Caco-2 (cell line): ENCODE results near the gene CDK14. TPM values are rescaled to one million over a fixed set of nuclear protein-coding genes. Genes with fewer than 3 reads are reported as not detected.

Experiments
- BruUV-seq: library from RNA; stranded (reverse); fragments of 400-500 nt; replicated peaks from 2 replicates; lab custom pipeline; 2021; lab: Mats Ljungman, UMichigan
- CTCF ChIA-PET: fragments of 300-600 bp; sonication (Branson Sonifier 250); formaldehyde crosslinking; loops from one replicate; lab custom pipeline; 2022; ENCODE audit warnings: antibody characterized with exemption; lab: Charles Lee
- POLR2A ChIA-PET: fragments of 300-600 bp; sonication (Branson Sonifier 250); formaldehyde crosslinking; loops from one replicate; lab custom pipeline; 2022; ENCODE audit warnings: antibody characterized with exemption; lab: Charles Lee
- DNase-seq, 2 experiments: peaks; one replicate each; pipeline versions ENCODE4 v3.0.0 to v3.0.0-alpha.2; 2020 to 2022
- H3K27me3 ChIP-seq: replicated peaks from 2 replicates; pipeline ENCODE4 v1.6.0; 2011; ENCODE audit warnings: low read length; ENCODE audit not compliant: control insufficient read depth, insufficient read depth
- H3K36me3 ChIP-seq: 2 replicates; pipeline ENCODE4 v1.5.1; 2011; ENCODE audit warnings: low read length; ENCODE audit not compliant: control insufficient read depth, insufficient read depth
- H3K4me1 ChIP-seq: fragments of 250-450 bp; sonication (Bioruptor Pico); 2 replicates; pipeline ENCODE4 v1.5.1; 2020; ENCODE audit warnings: mild to moderate bottlenecking
- H3K4me3 ChIP-seq: 2 replicates; pipeline ENCODE4 v1.5.1; 2011; ENCODE audit warnings: low read depth, mild to moderate bottlenecking, control low read depth, low read length
- H3K9me3 ChIP-seq: fragments of 250-450 bp; sonication (Bioruptor Pico); 2 replicates; pipeline ENCODE4 v1.5.1; 2020; ENCODE audit warnings: mild to moderate bottlenecking, moderate library complexity
- H3K27ac Mint-ChIP-seq: one replicate; pipeline ENCODE4 v1.8.0; 2022; ENCODE audit warnings: mixed read lengths; ENCODE audit not compliant: unreplicated experiment
- H3K27me3 Mint-ChIP-seq: one replicate; pipeline ENCODE4 v1.8.0; 2022; ENCODE audit warnings: mixed read lengths; ENCODE audit not compliant: insufficient read depth, unreplicated experiment
- H3K36me3 Mint-ChIP-seq: one replicate; pipeline ENCODE4 v1.8.0; 2022; ENCODE audit warnings: mild to moderate bottlenecking, mixed read lengths; ENCODE audit not compliant: insufficient read depth, unreplicated experiment
- H3K4me1 Mint-ChIP-seq: one replicate; pipeline ENCODE4 v1.8.0; 2022; ENCODE audit warnings: low read depth, mixed read lengths; ENCODE audit not compliant: unreplicated experiment
- H3K4me3 Mint-ChIP-seq: one replicate; pipeline ENCODE4 v1.8.0; 2022; ENCODE audit warnings: mild to moderate bottlenecking, moderate library complexity, mixed read lengths; ENCODE audit not compliant: unreplicated experiment
- H3K9me3 Mint-ChIP-seq: one replicate; pipeline ENCODE4 v1.8.0; 2022; ENCODE audit warnings: mixed read lengths; ENCODE audit not compliant: unreplicated experiment
- CTCF ChIP-seq, 2 experiments: fragments of 200-600 bp in 1 of 2; IDR thresholded peaks; 1 replicate in 1 of 2; 2 replicates in 1 of 2; pipeline versions ENCODE4 v1.5.1 to v1.8.0; 2011 to 2022; ENCODE audit warnings: antibody characterized with exemption in 1 of 2, control low read depth in 1 of 2, inconsistent platforms in 1 of 2, low read depth in 1 of 2, low read length in 1 of 2, mild to moderate bottlenecking in 1 of 2, moderate library complexity in 1 of 2; ENCODE audit not compliant: insufficient read depth in 1 of 2, severe bottlenecking in 1 of 2, unreplicated experiment in 1 of 2
- intact Hi-C: fragments of 100-400 bp; cut with micrococcal nuclease; formaldehyde crosslinking; loops from one replicate; pipeline ENCODE4 v1.10.0; 2022; ENCODE audit not compliant: unreplicated experiment
- total RNA-seq: library from RNA; stranded (reverse); gene quantifications from 2 replicates; pipeline ENCODE4 v1.2.3, GENCODE V29; 2022

Gene CDK14
- total RNA-seq, 1 experiment from 2014 or later = 18.2 TPM

GRCh38 chr7:91151916-91152315 lies 555.8 kb downstream of the CDK14 start:
- POLR2A ChIA-PET = no interaction called here
- Mint-ChIP-seq H3K9me3 (no peaks in the 10 kb centered on the region), H3K27ac (no peak overlapping the region), H3K36me3 (no peaks in the 10 kb centered on the region), H3K27me3 (no peaks in the 10 kb centered on the region), H3K4me1 (no peaks in the 10 kb centered on the region), H3K4me3 (no peak overlapping the region)
- H3K4me1 ChIP-seq = no peaks in the 10 kb centered on the region
- no peak overlapping the region for H3K4me3 ChIP-seq
- intact Hi-C loops = no loop called here
- CTCF ChIA-PET = no interaction called here
- TF ChIP-seq CTCF (IDR thresholded peaks at IDR 0.05; ENCODE audit: insufficient read depth in 1 of 2, low read depth in 1 of 2, low read length in 1 of 2, severe bottlenecking in 1 of 2, unreplicated experiment in 1 of 2) = no peak
- H3K36me3 ChIP-seq = no peaks in the 10 kb centered on the region
- no peak for DNase-seq
- no TSS peak for BruUV-seq
- no peaks in the 10 kb centered on the region for H3K27me3 ChIP-seq
- H3K9me3 ChIP-seq = no peaks in the 10 kb centered on the region

- Mint-ChIP-seq H3K27ac (no peak overlapping the region), H3K27me3 (no peaks in the 10 kb centered on the region), H3K4me1 (no peaks in the 10 kb centered on the region), H3K4me3 (no peak overlapping the region), H3K9me3 (no peaks in the 10 kb centered on the region), H3K36me3 (no peaks in the 10 kb centered on the region)
- H3K27me3 ChIP-seq = no peaks in the 10 kb centered on the region
- POLR2A ChIA-PET = no interaction called here
- no TSS peak for BruUV-seq
- no peaks in the 10 kb centered on the region for H3K9me3 ChIP-seq
- CTCF ChIA-PET = no interaction called here
- no peak for DNase-seq
- H3K4me3 ChIP-seq = no peak overlapping the region
- no peak for TF ChIP-seq CTCF (IDR thresholded peaks at IDR 0.05; ENCODE audit: insufficient read depth in 1 of 2, low read depth in 1 of 2, low read length in 1 of 2, severe bottlenecking in 1 of 2, unreplicated experiment in 1 of 2)
- no peaks in the 10 kb centered on the region for H3K36me3 ChIP-seq
- intact Hi-C loops = no loop called here
- no peaks in the 10 kb centered on the region for H3K4me1 ChIP-seq
Measured at GRCh38 chr7:91156316-91157185, 560.4 kb downstream of the CDK14 start.

GRCh38 chr7:91157579-91158320 lies 561.6 kb downstream of the CDK14 start:
- CTCF ChIA-PET = no interaction called here
- BruUV-seq = no TSS peak
- Mint-ChIP-seq H3K27me3 (no peaks in the 10 kb centered on the region), H3K4me3 (no peak overlapping the region), H3K36me3 (no peaks in the 10 kb centered on the region), H3K9me3 (no peaks in the 10 kb centered on the region), H3K4me1 (no peaks in the 10 kb centered on the region), H3K27ac (no peak overlapping the region)
- Histone ChIP-seq H3K36me3 (no peaks in the 10 kb centered on the region), H3K27me3 (no peaks in the 10 kb centered on the region), H3K4me1 (no peaks in the 10 kb centered on the region), H3K9me3 (no peaks in the 10 kb centered on the region), H3K4me3 (no peak overlapping the region)
- intact Hi-C loops = no loop called here
- POLR2A ChIA-PET = no interaction called here
- no peak for DNase-seq
- no peak for TF ChIP-seq CTCF (IDR thresholded peaks at IDR 0.05; ENCODE audit: insufficient read depth in 1 of 2, low read depth in 1 of 2, low read length in 1 of 2, severe bottlenecking in 1 of 2, unreplicated experiment in 1 of 2)
